ENCODE data around the gene ICAM4.
"Not testable (repeated sequence)": the region's sequence is repeated elsewhere in the genome, so short reads cannot be mapped to it uniquely, and the experiment has no call there.

The ICAM4 gene, protein sequence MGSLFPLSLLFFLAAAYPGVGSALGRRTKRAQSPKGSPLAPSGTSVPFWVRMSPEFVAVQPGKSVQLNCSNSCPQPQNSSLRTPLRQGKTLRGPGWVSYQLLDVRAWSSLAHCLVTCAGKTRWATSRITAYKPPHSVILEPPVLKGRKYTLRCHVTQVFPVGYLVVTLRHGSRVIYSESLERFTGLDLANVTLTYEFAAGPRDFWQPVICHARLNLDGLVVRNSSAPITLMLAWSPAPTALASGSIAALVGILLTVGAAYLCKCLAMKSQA

DNA sequence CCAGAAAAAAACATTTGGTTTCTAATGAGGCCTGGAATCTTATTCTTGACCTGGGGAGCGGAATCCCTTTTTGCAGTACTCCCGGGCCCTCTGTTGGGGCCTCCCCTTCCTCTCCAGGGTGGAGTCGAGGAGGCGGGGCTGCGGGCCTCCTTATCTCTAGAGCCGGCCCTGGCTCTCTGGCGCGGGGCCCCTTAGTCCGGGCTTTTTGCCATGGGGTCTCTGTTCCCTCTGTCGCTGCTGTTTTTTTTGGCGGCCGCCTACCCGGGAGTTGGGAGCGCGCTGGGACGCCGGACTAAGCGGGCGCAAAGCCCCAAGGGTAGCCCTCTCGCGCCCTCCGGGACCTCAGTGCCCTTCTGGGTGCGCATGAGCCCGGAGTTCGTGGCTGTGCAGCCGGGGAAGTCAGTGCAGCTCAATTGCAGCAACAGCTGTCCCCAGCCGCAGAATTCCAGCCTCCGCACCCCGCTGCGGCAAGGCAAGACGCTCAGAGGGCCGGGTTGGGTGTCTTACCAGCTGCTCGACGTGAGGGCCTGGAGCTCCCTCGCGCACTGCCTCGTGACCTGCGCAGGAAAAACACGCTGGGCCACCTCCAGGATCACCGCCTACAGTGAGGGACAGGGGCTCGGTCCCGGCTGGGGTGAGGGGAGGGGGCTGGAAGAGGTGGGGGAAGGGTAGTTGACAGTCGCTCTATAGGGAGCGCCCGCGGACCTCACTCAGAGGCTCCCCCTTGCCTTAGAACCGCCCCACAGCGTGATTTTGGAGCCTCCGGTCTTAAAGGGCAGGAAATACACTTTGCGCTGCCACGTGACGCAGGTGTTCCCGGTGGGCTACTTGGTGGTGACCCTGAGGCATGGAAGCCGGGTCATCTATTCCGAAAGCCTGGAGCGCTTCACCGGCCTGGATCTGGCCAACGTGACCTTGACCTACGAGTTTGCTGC lies at the start of gene ICAM4:
ICAM4 (plus strand) TSS at position 153 of the 935 bp plus-strand sequence; CDS start at position 211, 58 bp downstream.
- no peak for DNase-seq

DNA sequence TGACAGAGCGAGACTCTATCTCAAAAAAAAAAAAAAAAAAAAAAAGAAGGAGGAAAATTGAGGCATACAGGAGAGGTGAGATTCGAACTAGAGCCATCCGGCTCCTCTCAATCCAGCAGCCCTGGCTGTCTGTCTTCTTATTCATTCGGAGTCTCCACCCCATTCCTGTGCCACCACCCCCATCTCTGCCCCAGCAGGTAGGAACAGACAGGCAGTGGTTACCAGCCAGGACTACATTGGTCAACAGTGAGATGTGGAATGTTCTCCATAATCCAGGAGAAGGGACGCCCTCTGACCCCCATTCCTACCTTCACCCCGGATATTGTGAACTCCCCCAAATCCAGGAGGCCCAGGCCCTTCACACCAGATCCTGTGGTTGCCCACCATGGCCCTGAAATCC lies 49.1 kb upstream of the ICAM4 start:
- no peak for DNase-seq

DNA sequence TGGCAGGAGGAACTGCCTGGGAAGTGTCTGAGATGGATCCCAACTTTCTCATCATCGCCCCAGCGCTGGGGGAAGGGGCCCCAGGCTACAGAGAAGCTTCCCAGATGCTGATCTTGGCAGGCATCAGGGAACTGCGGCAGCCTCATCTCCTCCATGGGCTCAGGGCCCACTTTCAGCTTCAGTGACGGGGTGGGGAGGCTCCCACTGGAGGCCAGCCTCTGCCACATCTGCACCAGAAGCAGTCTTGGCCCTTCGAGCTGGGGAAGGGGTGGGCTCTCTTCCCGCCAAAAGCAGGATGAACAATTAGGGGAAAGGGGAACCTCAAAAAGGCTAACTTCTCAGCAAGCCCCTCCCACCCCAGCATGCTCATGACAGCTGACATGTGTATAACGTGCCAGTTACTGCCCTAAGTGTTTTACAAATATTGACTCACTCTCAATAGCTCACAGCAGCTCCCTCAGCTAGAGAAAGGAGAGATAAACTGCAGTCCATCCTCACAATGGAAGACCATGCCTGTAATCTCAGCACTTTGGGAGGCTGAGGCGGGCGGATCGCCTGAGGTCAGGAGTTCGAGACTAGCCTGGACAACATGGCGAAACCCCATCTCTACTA lies 48.5 kb upstream of the ICAM4 start:
- DNase-seq: no peak

DNA sequence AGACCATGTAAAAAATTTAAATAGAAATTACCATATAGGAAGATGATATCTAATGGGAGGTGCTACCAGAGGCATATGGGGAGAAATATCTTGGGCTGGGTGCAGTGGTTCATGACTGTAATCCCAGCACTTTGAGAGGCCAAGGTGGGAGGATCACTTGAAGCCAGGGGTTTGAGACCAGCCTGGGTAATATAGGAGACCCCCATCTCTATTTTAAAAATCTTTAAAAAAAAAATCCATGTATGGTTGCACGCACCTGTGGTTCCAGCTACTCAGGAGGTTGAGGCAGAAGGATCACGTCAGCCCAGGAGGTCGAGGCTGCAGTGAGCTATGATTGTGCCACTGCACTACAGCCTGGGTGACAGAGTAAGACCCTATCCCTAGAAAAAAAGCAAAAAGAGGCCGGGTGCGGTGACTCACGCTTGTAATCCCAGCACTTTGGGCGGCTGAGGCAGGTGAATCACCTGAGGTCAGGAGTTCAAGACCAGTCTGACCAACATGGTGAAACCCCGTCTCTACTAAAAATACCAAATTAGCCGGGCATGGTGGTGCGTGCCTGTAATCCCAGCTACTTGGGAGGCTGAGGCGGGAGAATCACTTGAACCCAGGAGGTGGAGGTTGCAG lies 44.8 kb upstream of the ICAM4 start:
- not testable (repeated sequence) for DNase-seq

DNA sequence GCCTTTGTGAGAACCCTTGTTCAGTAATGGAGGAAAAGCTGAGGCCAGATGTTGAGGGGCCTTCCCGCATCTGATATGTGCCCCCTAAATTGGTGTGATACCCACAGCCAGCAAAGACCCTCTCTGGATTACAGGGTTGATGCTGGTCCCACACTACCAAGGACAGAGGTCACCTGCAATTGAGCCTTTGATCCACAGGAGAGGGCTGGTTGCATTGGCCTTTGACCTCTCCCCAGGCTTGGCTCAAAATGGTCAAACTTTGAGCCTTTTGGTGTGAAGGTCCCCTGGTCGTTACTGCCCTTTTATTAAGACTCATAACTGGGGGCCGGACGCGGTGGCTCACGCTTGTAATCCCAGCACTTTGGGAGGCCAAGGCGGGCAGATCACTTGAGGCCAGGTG lies 43.1 kb upstream of the ICAM4 start:
- DNase-seq: no peak

DNA sequence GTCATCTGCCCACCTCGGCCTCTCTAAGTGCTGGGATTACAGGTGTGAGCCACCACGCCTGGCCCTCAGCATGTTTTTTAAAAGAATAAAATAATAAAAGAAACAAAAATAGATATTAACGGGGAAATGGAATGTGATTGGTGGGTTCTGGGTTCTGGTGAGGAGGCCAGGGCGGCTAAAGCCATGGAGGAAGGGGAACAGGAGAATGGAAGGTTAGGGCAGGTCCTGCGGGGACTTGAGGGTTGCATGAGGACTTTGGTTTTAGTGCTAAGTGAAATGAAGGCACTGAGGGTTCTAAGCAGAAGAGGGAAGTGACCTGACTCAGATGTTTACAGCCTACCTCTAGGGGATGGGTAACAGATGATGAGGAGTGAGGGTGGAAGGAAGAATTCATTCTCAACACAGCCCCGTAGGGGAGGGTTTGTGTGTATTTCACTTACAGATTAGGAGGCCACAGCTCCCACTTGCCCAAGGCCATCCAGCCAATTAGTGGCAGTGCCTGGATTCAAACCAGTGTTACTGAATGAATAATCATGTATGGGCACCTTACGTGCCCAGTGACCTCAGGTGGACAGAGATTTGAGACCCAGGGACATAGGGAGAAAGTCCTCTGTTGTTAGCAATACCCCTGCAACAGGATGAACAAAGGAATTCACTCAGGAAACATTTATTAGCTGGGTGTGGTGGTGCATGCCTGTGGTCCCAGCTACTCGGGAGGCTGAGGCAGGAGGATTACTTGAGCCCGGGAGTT lies 41.4 kb upstream of the ICAM4 start:
- no peak for DNase-seq

DNA sequence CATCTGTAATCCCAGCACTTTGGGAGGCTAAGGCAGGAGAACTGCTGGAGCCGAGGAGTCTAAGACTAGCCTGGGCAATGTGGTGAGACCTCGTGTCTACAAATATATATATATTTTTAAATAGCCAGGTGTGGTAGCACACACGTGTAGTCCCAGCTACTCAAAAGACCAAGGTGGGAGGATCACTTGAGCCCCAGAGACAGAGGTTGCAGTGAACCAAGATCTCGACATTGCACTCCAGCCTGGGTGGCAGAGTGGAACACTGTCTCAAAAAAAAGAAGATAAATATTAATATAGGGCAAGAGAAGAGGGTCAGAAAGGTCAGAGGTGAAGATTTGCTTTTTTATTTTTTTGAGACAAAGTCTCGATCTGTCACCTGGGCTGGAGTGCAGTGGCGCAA lies 40.2 kb upstream of the ICAM4 start:
- DNase-seq: no peak

DNA sequence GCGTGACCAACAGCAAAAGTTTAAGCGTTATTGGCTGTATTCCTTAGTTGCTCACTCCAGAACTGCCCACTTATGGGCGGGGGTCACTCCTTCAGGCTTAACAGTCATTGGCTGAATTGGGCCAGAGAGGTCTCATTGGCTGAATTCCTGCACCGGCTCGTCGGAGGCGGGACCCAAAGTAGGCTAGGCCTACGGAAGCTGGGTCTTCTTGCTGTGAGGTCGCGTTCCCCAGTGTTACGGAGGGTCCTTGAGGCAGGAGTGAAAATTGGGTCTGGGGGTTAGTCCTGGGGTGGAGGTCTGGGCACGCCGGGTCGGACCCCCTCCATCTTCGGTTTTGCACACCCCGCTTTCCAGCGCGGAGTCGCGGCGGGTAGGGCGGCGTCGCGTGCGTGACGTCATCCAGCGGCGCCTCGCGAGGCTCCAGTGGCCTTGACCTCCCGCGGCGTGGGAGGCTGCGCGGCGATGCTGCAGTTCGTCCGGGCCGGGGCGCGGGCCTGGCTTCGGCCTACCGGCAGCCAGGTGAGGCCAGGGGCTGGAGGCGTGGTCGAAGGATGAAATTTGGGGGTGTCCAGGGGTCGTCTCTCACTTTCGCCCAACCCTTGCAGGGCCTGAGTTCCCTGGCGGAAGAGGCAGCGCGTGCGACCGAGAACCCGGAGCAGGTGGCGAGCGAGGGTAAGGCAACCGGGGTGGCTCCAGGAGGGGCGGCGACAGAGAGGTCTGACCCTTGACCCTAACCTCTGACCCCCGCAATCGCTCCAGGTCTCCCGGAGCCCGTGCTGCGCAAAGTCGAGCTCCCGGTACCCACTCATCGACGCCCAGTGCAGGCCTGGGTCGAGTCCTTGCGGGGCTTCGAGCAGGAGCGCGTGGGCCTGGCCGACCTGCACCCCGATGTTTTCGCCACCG lies 34.7 kb upstream of the ICAM4 start, which contains the start of gene MRPL4:
MRPL4 (plus strand) TSS at position 423 of the 903 bp plus-strand sequence; CDS start at position 463, 40 bp downstream.
- DNase-seq: peak; percentile 93

DNA sequence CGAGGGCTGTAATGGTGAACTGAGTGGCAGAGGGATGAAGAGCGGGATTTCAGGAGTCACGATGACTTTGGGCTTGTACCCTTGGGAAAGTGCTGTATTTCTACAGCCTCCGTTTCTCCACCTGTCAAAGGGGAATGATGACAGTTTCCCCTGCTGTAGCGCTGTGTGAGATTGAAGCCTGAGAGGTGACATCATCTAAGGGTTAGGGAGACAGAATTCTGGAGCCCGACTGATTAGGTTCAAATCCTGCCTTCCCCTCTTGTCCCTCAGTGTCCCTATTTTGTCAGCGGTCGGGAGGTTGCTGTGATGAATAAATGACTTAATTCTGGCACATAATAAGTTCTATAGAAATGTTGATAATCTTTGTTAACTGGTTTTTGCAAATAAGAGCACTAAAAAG lies 34.0 kb upstream of the ICAM4 start:
- no peak for DNase-seq

DNA sequence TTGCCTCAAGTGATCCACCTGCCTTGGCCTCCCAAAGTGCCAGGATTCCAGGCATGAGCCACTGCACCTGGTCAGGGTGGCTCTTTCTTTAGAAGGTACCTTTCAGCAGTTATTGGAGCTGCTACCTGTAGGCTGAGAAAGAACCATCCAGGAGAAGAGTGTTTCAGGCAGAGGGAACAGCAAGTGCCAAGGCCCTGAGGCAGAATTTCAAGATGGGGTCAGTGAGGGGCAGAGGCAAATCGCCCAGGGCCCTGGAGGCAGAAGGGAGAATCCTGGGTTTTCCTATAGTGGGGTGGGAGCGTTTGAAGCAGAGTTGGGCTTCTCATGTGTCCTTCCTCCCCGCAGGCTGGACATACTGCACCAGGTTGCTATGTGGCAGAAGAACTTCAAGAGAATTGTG lies 32.5 kb upstream of the ICAM4 start:
- no peak for DNase-seq

DNA sequence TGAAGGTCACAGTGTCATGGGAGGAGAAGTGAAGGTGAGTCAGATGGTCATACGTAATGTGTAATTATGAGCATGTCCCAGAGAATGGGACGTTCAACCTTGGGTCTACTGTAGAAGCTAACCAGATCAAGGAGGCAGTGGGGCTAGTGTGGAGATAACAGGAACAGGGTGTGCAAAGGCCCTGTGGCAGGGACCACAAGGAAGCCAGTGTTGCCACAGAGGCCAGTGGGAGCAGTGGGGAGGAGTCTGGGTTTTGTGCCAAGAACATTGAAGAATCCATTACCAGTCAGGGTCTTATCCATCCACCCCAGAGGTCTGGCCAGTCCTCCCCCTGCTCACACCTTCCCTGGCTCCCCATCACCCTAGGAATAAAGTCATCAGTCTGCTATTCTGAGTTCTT lies 31.4 kb upstream of the ICAM4 start:
- DNase-seq: no peak

DNA sequence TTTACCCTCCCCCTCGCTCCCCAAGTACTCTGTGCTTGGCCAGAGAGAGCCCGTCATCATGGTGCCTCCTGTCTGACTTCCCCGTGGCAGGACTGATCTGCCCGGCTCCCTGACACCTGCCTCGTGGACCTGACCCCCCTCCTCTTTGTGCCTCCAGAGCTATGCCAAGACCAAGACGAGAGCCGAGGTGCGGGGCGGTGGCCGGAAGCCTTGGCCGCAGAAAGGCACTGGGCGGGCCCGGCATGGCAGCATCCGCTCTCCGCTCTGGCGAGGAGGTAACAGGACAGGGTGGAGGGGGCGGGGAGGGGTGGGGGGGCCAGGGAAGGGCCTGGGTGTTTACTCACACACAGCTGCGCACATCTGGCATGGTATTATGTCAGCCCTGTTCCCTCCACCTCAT lies 30.2 kb upstream of the ICAM4 start:
- DNase-seq: no peak

DNA sequence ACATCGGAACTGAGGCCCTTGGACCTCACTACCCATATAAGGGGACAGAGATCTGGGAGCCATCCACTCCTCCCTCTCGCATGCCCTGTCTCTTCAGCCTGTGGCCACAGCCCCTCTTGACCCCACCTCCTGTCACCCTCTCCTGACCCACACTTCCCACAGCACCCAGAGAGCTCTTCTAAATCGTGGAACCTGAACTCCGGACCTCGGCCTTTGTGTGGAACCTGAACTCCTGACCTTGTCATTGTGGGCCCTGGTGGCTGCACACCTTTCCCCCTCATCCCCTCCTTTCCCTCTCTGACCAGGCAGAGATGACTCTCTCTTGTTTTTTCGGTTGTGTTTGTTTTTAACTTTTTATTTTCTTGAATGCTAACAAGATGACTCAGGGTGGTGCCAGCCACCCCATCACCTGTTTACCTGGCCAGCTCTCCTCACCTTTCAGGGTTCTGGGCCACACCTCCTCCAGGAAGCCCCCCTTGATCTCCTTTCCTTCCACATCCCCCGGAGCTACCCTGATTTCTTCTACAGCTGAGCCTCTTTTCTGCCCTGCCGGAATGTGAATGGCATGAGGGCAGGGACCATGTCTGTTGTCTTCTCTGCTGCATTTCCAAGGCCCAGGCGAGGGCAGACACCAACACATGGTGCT lies 29.7 kb upstream of the ICAM4 start:
- DNase-seq: no peak

DNA sequence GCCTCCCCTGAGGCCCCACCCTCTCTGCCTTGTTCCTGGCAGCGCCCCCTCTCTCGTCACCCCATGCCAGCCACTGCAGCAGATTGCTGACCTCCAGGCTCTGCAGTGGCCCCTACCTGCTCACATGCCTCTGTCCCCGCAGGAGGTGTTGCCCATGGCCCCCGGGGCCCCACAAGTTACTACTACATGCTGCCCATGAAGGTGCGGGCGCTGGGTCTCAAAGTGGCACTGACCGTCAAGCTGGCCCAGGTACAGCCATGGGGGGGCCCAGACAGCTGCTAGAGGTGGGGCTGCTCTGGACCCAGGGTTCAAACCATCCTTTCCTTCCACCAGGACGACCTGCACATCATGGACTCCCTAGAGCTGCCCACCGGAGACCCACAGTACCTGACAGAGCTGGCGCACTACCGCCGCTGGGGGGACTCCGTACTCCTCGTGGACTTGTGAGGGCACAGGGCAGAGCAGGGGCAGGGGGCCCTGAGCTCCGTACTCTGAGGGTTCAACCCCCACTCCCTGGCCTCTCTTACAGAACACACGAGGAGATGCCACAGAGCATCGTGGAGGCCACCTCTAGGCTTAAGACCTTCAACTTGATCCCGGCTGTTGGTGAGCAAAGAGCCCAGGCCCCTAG lies 28.6 kb upstream of the ICAM4 start:
- no peak for DNase-seq

DNA sequence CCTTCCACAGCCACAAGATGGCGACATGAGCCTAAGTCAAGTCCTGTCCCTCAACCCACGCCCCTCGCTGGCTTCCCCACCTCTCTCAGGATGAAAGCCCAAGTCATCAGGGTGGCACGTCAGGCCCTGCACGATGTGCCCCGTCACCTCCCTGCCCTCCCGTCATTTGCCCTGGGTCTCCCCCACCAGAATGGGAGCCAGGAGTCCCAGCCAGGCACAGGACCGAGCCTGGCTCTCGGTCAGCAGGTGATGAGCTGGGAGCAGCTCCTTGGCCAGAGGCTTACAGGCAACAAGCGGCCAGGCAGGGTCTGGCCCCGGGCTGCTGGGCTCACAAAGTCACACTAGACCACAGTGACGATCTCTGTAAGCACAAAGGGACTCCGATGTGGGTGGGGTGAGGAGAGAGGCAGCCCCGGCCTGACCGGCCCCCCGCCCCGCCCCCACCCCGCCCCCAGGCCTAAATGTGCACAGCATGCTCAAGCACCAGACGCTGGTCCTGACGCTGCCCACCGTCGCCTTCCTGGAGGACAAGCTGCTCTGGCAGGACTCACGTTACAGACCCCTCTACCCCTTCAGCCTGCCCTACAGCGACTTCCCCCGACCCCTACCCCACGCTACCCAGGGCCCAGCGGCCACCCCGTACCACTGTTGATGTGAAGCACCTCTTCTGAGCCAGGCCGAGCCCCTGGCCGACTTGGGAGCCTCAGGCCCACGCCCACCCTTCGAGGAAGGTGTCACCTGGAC lies 27.4 kb upstream of the ICAM4 start:
- peak; percentile 73 for DNase-seq

DNA sequence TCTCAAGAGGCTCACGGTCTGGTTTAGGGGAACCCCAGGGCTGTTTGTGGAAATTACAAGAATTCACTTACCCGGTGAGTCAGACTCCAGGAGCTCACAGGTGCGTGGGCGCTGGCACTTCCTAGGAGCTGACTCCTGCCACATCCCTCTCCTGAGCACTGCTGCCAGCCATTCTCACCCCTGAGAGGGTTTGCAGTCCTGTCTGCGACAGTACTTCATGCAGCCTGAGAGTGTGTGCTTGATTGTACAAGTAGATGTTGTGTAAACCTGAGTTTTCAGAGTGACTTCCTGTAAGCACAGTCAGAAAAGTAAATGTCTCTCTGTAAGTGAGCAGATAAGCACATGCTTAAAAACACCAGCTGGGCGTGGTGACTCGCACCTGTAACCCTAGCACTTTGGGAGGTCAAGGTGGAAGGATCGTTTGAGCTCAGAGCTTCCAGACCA lies 26.6 kb upstream of the ICAM4 start:
- DNase-seq: no peak

DNA sequence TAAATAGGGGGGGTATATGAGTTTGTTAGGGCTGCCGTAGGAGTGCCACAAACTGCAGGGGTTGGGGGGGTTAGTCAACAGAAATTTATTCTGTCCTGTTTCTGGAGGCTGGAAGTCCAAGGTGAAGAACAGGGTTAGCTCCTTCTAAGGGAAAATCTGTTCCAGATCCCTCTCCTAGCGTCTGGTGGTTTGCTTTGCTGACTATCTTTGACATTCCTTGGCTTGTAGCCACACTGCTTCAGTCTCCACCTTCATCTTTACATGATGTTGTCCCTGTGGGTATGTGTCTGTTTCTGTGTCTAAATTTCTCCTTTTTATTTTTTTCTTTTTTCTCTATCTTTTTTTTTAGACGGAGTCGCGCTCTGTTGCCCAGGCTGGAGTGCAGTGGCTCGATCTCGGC lies 24.0 kb upstream of the ICAM4 start:
- no peak for DNase-seq

DNA sequence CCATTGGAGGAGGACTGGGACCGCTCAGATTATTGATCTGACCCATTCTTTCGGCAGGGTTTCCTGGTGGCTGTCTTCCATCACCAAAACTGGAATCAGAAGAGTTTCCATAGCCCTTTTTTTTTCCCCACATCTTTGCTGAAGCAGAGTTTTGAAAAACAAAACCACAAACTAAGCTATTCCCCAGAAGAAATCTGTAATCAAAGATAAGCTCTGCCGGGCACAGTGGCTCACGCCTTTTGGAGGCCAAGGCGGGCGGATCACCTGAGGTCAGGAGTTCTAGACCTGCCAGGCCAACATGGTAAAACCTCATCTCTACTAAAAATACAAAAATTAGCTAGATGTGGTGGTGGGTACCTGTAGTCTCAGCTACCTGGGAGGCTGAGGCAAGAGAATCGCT lies 20.0 kb upstream of the ICAM4 start:
- DNase-seq: no peak

DNA sequence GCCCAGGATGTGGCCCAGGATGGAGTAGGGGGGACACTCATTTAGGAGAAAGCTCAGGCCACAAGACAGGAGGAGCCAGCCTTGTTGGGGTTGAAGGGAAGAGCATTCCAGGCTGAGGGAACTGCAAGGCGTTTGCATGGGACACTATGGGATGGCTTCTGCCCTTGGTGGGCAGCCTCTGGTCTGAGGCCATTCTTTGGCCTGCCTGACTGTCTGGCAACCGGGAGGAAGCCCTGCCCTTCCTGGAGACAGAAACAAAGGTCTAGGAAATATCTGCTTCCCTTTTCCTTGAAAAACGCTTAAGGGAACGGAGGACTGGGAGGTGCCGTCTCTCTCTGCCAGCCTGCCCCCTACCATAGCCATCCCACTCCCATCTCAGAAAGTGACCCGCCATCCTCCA lies 18.7 kb upstream of the ICAM4 start:
- no peak for DNase-seq
